GM19372 (cell line): ENCODE results near the gene AOC2.
"Not testable (repeated sequence)": the region's sequence is repeated elsewhere in the genome, so short reads cannot be mapped to it uniquely, and the experiment has no call there.

Source experiments
- ATAC-seq: cut with Tn5 transposase; IDR thresholded peaks from one replicate; pipeline ENCODE4 v1.9.1; 2021; ENCODE audit warnings: mild to moderate bottlenecking, low read depth, moderate library complexity; ENCODE audit not compliant: unreplicated experiment

The AOC2 gene

DNA sequence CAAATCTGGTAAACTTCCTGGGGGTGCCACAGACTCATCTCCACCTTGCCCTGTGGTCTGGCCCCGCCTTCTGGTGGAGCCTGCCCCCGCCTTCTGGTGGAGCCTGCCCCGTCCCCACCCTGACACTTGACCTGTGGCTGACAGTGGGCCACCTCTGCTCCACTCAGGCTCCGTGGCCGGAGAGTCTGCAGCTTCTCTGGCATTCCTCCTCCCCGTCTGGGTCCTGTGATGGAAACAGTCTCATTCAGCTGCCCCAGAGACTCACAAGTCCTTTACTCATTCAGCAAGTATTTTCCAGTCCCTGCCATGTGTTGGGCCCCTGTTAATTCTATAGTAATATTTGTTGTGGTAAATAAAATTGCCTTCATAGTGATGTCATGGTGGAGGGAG is 35.2 kb downstream of the AOC2 start:
- ATAC-seq: no peak

DNA sequence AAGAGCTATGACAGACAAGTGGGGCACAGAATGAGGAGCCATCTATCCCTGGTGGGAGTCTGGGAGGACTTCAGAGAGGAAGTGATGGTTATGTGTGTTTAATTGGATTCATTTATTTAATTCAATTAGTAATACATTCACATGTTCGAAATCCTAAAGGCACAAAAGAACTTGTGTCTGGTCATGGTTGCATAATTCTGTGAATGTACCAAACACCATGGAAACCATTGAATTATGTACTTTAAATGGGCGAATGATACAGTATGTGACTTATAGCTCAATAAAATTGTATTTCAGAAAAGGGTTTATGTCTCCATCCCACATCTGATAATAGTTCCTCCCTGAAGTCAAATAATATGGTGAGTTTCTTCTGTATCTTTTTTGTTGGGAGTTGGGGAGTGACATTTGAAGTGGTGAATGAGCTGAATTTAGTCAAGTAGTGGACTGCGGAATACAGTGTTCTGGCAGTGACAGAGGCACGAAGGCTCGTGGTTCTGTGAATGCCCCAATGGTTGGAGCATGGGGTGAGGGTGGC is 36.5 kb downstream of the AOC2 start:
- ATAC-seq: no peak

DNA sequence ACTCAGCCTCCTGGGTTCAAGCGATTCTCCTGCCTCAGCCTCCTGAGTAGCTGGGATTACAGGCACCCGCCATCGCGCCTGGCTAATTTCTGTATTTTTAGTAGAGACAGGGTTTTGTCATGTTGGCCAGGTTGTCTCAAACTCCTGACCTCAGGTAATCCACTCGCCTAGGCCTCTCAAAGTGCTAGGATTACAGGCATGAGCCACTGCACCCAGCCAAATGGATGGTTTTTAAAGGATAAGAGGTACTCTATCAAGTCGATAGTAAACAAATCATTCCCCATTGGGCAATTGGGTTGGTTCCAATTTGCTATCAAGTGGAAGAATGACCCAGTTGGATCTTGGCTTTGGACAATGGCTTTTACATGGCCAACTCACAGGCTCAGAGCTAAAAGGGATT is 37.3 kb downstream of the AOC2 start:
- ATAC-seq: not testable (repeated sequence)

DNA sequence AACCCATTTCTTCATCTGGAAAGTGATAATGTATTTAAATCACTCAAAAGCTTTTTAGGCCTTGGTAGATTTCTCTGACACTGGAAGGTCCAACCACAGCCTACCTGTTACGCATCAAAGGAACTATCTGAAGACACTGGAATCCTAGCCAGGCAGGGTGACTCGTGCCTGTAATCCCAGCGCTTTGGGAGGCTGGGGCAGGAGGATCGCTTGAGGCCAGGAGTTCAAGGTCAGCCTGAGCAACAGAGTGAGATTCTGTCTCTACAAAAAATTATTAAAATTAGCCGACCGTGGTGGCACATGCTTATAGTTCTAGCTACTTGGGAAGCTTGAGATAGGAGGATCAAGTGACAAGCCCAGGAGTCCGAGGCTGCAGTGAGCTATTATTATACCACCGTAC is 37.8 kb downstream of the AOC2 start:
- no peak for ATAC-seq

DNA sequence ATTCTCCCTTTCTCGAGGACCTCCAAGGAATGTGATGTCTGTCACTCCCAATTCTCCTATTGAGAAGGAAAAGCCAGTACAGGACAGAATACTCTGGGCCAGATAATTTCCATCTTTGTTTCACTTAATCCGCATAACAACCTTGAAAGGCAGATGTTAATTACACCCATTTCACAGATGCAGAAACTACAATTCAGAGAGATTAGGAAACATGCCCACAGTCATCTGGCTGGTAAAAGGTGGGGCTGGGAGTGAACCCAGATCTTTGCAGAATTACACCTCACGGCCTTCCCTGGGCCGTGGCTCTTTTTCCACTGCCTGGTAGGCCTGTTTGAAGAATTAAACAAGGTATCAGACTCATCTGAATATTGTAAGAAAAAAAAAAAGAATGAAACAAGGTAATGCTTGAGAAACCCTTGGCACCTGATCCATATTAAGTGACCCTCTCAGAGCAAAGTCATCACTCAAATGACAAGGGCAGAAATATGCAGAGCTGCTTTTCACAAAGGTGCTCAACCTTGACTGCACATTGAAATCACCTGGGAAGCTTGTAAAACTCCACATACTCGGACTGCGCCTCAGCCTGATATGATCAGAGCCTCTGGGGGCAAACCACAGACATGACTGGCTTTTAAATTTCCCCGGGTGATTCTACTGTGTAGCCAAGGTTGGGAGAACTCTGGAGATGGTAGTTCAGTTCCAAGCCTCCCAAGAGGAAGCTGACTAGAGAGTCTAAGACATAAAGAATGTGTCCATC is 39.6 kb downstream of the AOC2 start:
- no peak for ATAC-seq

DNA sequence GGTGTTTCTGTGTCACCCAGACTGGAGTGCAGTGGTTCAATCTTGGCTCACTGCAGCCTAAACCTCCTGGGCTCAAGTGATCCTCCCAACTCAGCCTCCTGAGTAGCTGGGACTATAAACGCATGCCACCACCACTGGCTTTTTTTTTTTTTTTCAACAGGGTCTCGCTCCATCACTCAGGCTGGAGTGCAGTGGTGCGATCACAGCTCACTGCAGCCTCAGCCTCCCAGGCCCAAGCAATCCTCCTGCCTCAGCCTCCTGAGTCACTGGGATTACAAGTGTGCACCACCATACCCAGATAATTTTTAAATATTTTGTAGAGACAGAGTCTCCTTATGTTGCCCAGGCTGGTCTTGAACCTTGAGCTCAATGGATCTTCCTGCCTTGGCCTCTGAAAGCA is 41.4 kb downstream of the AOC2 start:
- not testable (repeated sequence) for ATAC-seq

DNA sequence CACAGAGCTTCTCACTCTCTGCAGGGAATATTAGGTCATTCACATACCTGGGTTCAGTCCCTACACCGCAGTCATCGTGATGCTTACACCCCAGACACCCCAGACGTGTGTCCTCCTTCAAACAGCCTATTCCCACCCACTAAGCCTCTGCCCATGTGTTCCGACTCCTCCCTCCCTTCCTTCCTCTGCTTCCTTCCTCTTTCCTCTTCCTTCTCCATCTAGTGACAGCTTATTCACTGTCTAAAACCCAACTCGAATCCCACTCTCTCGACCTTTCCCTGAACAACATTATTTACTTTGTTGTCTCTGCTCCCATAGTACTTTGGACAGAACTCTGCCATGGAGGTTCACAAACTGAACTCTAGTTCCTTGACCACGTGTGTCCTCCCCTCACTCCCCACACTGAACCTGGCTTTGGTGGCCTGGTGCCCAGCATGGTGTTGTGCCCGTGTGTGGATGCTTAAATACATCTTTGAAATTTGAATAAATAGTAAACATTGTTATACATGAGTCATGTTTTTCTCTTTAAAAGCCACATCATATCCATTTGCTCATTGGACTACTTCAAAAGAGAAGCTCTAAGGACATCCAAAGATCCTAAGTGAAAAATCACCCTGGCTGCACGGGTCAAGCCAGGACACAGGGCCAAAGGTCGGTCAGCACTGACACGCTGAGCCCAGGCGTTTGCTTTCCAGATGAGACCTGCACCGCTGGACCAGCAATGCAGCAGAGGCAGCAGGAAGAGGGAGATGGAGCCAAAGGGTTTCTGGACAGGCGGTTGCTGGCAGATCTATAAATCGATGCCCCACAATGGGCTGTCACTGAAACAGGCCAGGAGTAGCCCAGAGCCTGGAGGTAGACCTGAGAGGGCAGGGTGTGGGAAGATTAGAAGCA is 42.1 kb downstream of the AOC2 start:
- ATAC-seq: no peak

DNA sequence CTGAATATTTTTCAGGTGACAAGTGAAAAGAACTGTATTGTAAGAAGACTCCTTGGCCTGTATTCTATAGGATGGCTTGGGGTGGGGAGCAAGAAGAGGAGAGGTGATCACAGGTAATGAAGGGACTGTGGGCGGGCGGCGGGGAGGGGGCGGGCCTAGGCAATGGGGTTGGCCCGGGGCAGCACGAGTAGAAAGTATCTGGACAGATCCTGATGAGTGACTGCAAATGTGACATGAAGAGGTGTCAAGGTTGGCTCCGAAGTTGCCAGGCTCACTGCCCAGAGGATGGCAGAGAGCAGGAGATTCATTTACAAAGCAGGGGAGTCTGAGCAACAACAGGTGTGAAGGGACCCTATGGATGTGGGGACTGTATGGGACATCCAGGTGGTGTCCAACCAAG is 45.4 kb downstream of the AOC2 start:
- ATAC-seq: no peak

DNA sequence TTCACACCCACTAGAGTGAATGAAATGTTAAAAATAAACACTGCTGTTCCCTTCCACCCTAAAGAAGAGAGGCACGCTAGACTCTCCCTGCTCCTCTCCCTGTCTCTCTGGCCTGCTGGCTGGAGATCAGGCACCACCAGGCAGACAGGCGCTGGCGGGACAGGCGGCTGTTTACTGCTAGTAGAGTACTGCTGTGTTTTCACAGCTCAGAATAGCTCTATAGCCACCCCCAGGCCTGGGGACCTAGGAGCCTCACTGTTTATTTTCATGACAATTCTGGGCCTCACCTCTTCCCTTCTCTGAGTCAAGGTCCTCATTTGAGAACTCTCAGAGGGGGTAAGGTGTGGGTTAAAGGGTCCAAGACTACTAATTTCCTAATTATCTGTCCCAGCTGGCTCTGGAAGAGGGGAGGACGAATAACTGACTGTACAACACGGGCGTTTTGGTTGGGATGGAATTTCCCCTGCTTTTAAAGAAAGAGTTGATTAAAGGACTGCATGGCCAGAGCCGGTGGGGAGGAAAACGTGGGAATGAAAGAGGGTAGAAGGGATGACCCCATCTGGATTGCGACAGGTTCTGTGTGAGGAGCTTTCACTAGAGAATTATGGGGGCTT is 47.3 kb downstream of the AOC2 start:
- no peak for ATAC-seq

DNA sequence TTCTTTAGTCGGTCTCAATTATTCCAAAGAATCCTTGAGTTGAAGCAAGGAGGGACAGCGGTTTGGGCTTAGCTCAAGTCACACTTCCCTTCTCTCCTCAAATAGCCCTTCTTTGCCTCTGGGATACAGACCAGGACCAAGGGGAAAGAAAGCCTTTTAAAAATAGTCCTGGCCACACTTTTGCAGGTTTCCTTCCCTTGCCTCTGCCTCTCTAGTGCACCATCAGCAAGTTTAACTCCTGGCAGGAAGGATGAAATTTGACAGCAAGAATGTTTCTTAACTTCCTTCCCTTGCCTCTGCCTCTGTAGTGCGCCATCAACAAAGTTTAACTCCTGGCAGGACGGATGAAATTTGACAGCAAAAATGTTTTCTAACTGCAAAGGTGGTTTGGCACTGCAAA is 49.0 kb downstream of the AOC2 start:
- ATAC-seq: no peak

DNA sequence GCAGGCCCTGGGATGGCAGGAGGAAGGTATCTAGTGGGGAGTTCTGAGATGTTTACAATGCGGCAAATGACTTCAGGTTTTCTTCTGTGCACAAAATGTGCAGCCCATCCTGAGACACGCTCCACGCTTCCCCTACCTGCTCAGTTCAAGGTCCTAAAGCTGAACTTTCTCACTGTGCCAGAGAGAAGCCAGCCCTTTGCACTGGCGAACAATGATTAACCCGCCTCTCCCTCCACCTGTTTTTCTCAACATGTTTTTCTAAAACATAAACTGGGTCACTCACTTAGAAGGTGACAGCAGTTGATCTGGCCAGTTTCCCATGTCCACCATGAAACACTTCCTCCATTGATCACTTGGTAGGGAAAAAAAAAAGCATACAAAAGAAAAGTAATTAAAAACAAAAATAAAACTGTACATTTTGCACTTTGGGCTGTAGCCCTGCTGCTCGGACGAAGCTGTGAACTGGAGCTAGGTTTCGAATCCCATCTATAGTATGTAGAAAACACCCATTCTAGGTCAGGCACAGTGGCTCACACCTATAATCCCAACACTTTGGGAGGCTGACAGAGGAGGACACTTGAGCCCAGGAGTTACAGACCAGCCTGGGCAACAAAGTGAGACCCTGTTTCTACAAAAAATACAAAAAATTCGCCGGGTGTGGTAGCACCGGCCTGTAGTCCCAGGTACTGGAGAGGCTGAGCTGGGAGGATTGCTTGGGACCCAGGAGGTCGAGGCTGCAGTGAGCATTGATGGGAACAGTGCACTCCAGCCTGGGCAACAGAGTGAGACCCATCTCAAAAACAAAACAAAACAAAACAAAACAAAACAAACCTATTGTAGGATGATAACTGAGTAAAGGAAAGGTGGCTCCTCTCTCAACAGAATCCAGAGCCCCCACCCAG is 50.2 kb downstream of the AOC2 start:
- ATAC-seq: no peak

DNA sequence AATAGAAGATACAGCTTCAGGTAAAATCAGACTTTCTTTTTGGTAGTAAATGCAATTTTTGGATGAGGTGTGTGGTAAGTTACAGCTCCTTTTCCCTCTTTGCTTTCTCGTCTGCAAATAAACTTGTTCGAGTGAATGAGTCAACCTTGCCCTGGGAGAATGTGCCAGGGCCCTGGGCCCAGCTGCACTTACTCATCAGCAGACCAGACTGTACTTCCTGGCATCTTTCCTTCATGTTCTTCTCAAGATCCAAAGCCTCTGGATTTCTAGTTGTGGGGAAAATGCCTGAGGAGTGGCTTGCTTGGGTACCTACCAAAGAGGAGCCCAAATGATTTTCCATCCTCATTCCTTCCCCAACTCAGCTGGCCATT is 50.8 kb downstream of the AOC2 start:
- ATAC-seq: no peak

DNA sequence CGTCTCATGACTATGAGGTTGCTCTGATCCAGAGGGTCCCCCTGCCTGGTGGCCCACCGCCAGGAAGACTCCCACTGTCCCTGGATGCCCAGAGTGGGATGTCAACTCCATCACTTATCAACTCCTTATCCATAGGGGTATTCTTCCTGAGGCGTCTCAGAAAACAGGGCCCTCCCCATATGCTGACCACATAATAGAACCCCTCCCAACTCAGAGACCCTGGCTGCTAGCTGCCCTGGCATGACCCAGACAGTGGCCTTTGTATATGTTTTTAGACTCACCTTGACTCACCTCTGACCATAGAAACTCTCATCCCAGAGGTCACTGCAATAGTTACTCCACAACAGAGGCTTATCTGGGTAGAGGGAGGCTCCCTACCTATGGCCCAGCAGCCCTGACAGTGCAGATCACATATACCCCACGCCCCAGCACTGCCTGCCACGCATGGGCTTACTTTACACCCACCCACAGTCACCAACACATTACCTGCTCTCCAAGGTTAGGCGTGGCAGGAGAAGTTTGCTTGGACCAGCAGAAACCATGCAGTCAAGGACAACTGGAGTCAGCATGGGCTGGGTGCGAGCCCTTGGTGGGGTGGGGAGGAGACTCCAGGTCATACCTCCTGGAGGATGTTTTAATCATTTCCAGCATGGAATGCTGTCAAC is 53.9 kb downstream of the AOC2 start:
- no peak for ATAC-seq

DNA sequence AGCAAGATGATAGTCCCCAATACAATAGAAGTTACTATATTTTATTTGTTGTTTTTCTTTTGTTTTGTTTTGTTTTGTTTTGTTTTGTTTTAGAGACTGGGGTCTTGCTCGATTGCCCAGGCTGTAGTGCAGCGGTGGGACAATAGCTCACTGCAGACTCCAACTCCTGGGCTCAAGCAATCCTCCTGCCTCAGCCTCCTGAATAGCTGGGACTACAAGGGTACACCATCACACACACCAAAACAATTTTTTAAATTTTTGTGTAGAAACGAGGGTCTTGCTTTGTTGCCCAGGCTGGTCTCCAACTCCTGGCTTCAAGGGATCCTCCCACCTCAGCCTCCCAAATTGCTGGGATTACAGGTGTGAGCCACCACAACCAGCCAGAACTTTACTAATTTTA is 55.6 kb downstream of the AOC2 start:
- ATAC-seq: not testable (repeated sequence)
